ENCODE data around the gene TUBB4A.

- TF ChIP-seq CTCF (IDR thresholded peaks at IDR 0.05) (no peak), ZFX (IDR thresholded peaks at IDR 0.05; ENCODE audit: borderline replicate concordance) (no peak)
Measured at GRCh38 chr19:6529351-6529750, 27.2 kb upstream of the TUBB4A start.
